IPS-18a (cell line): ENCODE data around the gene IFRD2.
A peak's percentile ranks its signal among the peaks of the same experiment; 100 is the strongest.

Source experiments
- H3K27ac ChIP-seq: one replicate; pipeline ENCODE4 v1.5.1; 2013; ENCODE audit warnings: low read length
- H3K27me3 ChIP-seq: one replicate; pipeline ENCODE4 v1.6.1; 2013; ENCODE audit warnings: mild to moderate bottlenecking, low read length; ENCODE audit not compliant: control insufficient read depth, insufficient read depth
- H3K36me3 ChIP-seq: one replicate; pipeline ENCODE4 v1.6.1; 2013; ENCODE audit warnings: low read depth, low read length; ENCODE audit not compliant: control insufficient read depth
- H3K4me1 ChIP-seq: one replicate; pipeline ENCODE4 v1.6.1; 2013; ENCODE audit warnings: low read depth, low read length; ENCODE audit not compliant: control insufficient read depth
- H3K4me3 ChIP-seq: one replicate; pipeline ENCODE4 v1.5.1; 2013; ENCODE audit warnings: low read length
- H3K9ac ChIP-seq: one replicate; pipeline ENCODE4 v1.6.1; 2013; ENCODE audit warnings: mild to moderate bottlenecking, low read length, moderate library complexity
- H3K9me3 ChIP-seq: one replicate; pipeline ENCODE4 v1.6.1; 2013; ENCODE audit warnings: low read depth, low read length; ENCODE audit not compliant: control insufficient read depth

IFRD2 gene

DNA sequence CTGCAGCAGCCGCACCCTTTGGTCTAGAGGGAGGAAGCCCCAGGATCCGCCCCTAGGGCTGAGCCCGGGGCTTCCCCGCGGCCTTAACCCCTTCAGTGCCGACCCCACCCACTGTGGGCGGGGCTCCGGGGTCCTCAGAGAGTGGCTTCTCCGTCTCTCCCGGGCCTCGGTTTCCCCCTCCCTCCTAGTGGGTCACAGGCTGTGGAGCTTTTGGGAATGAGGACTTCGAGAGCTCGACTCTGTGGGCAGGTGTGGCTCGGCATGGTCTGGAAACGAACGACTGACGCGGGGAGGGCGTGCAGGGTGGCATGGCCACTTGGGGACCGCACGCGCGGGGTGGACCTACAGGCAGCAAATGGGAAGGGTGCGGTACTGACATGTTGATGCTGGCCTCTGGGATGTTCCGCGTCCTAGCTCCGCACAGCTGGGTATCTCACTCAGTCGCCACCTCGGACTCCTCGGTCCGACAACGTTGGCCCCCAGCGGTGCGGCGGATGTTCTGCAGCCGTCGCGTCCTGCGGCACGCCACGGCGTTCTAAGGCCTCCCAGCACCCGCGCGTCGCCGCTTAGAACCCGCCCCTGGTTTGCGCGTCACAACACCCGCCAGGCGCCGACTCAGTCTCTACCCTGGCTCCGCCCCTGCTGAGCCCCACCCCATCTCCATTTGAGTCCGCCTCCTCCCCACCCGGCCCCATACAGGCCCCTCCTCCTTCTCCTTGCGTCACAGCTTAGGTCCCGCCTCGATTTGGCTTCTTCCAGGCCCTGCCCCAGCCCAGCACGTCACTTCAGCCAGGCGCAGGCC is 6.8 kb upstream of the IFRD2 start, which contains the start of the genes HYAL3 and NAA80:
Gene HYAL3, minus strand, starts transcription at position 570 of the 802 bp plus-strand sequence. CDS start 3,803 bp downstream, outside the sequence.
Gene NAA80, minus strand, starts transcription at position 570 of the 802 bp plus-strand sequence. CDS start 1,942 bp downstream, outside the sequence.
- Histone ChIP-seq H3K27ac (no peak within 1 kb of the TSS), H3K9me3 (no peaks in the 10 kb centered on the region), H3K9ac (peak within 1 kb of the TSS; percentile 40), H3K27me3 (no peaks in the 10 kb centered on the region), H3K36me3 (no peaks in the 10 kb centered on the region), H3K4me3 (peak within 1 kb of the TSS; percentile 92), H3K4me1 (peaks cover 18% of the 10 kb centered on the region)

DNA sequence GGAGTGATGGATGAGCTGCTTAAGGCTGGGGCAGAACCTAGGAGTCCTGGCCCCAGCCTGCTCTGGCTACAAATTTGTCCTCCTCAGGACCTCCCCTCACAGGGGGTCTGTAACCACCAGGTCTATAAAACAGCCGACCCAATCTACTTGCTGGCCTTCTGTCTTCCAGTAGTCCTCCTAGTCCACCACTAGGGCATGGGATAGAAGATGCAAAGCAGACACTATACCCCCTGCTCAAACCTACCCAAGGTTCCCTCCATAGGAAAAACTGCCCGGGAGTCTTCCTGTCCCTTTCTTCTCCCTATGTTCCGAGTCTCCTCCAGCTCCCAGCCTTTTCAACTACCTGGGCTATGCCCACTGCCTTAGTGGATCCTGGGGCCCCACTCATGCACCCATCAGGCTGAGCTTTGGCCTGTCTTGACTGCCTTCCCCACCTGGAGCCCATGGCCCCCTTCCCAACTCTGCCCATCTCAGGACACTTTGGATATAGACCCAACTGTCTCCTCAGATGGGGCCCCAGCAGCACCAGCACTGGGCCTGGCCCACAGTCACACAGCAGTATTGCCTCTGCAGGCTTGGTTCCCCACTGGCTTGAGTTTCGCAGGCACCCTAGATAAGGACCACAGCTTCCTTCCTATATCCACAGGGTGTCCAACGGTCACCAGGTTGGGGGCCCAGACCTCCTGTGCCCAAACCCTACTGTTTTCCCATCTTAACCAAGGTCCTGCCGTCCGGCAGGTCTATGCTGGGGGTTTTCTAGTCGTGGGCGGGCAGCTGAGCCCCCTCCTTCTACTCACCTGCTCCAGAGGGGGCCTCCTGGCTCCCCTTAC is 5.9 kb upstream of the IFRD2 start:
- Histone ChIP-seq H3K36me3 (no peaks in the 10 kb centered on the region), H3K9me3 (no peaks in the 10 kb centered on the region), H3K4me3 (peak overlapping the region; percentile 92), H3K9ac (no peak overlapping the region), H3K27ac (no peak overlapping the region), H3K4me1 (peaks cover 10% of the 10 kb centered on the region), H3K27me3 (no peaks in the 10 kb centered on the region)

DNA sequence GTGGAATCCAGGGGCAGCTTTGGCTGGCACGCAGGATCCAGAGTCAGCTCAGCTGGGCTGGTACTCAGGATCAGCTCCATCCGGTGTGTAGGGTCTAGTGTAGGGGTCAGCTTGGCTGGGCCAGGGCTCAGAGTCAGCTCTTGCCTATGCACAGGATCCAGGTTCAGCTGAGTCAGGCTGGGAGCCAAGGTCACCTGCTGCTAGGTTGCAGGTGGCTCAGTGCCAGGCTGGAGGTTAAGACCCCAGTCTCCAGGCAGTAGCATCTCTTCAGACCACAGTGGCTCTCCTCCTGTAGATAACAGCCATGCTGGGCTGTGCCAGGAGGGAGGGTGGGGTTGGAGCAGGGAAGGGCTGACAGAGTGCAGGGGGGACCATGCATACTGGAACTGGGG is 5.2 kb upstream of the IFRD2 start:
- Histone ChIP-seq H3K4me3 (no peak overlapping the region), H3K27me3 (no peaks in the 10 kb centered on the region), H3K9me3 (no peaks in the 10 kb centered on the region), H3K9ac (no peak overlapping the region), H3K4me1 (peaks cover 11% of the 10 kb centered on the region), H3K36me3 (no peaks in the 10 kb centered on the region), H3K27ac (no peak overlapping the region)

DNA sequence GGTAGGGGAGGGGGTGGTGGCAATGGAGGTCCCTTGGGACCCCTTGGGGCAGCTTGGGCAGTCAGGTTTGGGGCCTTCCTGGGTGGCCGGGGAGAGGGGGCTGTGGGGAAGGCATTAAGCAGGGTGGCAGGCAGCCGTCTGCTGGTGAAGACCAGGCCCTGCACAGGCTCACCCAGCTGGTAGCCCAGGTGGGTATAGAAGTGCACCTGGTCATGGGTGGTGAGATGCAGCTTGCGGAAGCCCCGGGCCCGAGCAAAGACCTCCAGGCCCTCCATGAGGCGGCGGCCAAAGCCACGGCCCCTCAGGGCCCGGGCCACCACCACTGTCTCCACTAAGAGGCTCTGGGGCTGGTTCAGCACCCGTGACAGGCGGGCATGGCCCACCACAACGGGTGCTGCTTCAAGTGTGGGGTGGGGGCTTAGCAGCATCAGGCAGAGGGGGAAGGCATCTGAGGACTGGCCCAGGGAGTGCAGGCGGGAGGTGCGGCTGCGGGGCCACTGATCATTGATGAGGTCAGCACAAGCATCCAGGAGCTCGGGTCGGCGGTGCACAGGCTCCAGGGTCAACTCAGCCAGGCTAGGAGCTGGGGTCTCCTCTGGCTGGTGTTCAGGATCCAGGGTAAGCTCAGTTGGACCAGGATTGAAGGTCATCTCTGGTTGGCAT is 4.6 kb upstream of the IFRD2 start:
- Histone ChIP-seq H3K4me1 (peaks cover 11% of the 10 kb centered on the region), H3K9ac (no peak overlapping the region), H3K27me3 (no peaks in the 10 kb centered on the region), H3K36me3 (no peaks in the 10 kb centered on the region), H3K4me3 (no peak overlapping the region), H3K27ac (no peak overlapping the region), H3K9me3 (no peaks in the 10 kb centered on the region)

DNA sequence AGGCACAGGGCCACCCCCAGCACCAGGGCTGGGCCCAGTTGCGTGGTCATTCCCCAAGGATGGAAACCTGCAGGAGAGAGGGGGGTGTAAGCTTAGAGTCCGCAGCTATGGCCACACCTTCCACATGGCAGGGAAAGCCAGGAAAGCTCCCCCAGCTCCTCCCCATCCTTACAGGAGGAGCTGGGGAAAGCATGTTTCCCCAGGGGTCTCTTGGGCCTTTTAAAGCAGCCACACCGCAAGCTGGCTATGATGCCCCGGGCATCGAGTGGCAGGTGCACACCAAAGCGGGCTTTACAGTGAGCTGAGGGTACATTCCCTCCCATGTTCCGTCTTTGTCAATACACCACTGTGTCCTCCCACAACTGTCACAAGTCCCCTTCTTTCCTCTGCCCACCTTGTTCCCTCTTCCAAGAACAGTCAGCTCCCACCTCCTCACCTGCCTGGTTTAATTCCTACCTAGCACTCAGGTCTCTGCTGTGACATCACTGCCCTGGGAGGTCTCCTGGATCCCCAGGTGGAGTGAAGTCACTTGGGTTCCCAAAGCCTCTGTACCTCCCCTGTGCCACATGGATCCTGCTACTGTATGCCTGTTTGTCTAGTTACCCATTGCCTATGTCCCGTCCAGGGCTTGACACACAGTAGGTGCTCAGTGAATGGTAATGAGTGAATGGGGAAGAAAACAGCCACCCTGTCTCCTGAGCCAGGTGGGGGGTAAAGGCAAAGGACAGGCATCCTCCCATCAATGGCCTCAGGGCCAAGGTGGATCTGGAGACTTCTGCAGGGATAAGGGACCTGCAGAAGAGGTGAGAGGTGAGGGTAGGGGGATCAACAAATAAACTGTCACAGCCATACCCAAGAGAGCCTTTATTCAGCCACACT is 3.6 kb upstream of the IFRD2 start:
- Histone ChIP-seq H3K9ac (no peak overlapping the region), H3K4me1 (peaks cover 11% of the 10 kb centered on the region), H3K4me3 (no peak overlapping the region), H3K27ac (no peak overlapping the region), H3K27me3 (no peaks in the 10 kb centered on the region), H3K9me3 (no peaks in the 10 kb centered on the region), H3K36me3 (no peaks in the 10 kb centered on the region)

DNA sequence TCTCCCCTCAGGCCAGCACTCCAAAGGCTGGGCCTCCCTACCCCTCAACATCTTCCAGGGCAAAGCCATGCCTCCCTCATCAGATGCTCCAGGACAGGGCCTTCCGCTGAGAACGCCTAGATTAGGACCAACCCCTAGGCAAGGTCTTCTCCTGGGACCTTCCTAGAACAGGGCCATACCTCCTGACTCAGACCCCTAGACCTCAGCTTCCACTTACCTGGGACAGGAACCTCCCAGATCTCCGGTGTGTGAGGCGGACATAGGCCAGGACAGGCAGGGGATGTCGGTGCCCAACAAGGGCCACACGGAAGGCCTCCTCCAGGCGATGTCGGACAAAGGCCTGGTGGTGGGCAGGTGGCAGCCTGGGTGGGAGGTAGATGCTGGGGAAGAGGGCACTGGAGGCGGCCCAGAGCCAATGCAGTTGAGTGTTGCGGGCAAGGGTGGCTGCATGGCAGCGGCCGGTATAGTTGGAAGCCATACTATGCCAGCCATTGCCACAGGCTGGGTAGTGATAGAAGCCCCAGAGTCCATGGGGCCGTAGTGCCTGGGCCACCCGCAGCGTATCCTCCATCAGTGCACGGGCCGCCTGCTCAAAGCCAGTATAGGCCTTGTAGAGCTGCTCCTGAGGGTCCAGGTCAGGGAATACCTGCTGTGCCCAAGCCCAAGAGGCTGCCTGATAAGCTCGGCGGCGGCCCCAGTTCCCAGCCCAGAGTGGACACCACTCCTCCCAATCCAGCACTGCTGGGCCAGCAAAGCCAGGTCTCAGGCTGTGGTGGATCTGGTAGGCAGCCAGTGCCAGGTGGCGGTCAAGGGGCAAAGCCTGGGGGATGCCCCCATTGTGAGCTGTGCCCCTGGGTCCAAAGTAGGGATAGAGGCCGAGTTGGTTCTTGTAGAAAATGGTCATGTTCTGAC is 2.5 kb upstream of the IFRD2 start:
- H3K9me3 ChIP-seq = no peaks in the 10 kb centered on the region
- H3K4me1 ChIP-seq = peaks cover 7% of the 10 kb centered on the region
- peaks cover 4% of the 10 kb centered on the region for H3K36me3 ChIP-seq
- H3K9ac ChIP-seq = no peak overlapping the region
- no peak overlapping the region for H3K4me3 ChIP-seq
- H3K27ac ChIP-seq = no peak overlapping the region
- H3K27me3 ChIP-seq = no peaks in the 10 kb centered on the region

DNA sequence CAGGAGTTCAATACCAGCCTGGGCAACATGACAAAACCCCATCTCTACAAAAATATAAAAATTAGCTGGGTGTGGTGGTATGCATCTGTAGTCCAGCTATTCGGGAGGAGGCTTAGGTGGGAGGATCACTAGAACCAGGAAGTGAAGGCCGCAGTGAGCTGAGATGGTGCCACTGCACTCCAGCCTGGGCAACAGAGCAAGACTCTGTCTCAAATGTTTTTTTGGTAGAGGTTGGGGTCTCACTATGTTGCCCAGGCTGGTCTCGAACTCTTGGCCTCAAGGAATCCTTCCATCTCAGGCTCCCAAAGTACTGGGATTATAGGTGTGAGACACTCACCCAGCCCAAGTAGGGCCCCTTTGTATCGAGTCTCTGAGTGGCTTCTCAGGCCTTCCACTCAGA is 1.9 kb upstream of the IFRD2 start:
- Histone ChIP-seq H3K36me3 (peaks cover 11% of the 10 kb centered on the region), H3K4me1 (peaks cover 5% of the 10 kb centered on the region), H3K27me3 (no peaks in the 10 kb centered on the region), H3K9me3 (no peaks in the 10 kb centered on the region), H3K9ac (no peak overlapping the region), H3K4me3 (no peak overlapping the region), H3K27ac (no peak overlapping the region)

DNA sequence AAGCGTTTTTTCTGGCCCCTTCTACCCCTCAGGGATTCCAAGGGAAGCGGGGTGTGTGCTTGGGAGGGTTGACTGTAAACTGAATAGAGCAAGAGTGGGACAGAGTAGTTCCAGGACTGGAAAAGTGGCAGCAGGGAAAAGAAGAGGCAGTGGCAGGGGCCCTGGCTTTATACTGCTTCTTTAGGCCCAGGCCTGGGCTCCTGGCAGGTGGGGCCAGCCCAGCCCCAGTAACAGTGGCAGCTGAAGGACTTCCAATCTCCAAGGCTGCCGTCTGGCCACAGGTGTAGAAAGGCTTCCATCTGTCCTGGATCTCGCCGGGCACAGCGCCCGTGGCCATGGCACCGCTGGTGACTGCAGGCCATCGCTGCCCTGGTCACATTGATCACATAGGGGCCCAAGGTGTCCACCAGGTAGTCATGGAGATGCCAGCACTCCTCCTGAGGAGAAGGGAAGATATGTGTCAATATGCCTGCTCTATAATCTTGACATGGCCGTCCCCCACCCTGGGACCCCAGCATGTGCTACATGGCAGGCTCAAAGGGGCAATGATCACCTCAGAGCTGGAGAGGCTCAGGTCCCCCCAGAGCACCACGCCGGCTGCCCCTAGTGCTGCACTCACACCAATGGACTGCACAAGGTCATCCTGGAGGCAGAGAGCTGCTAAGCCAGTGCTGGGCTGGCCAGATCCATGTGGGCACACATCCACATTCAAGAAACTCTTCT is 1.0 kb upstream of the IFRD2 start:
- no peaks in the 10 kb centered on the region for H3K27me3 ChIP-seq
- H3K9ac ChIP-seq = peak overlapping the region; percentile 47
- peaks cover 19% of the 10 kb centered on the region for H3K36me3 ChIP-seq
- peak overlapping the region; percentile 36 for H3K4me3 ChIP-seq
- no peaks in the 10 kb centered on the region for H3K9me3 ChIP-seq
- peaks cover 5% of the 10 kb centered on the region for H3K4me1 ChIP-seq
- no peak overlapping the region for H3K27ac ChIP-seq

DNA sequence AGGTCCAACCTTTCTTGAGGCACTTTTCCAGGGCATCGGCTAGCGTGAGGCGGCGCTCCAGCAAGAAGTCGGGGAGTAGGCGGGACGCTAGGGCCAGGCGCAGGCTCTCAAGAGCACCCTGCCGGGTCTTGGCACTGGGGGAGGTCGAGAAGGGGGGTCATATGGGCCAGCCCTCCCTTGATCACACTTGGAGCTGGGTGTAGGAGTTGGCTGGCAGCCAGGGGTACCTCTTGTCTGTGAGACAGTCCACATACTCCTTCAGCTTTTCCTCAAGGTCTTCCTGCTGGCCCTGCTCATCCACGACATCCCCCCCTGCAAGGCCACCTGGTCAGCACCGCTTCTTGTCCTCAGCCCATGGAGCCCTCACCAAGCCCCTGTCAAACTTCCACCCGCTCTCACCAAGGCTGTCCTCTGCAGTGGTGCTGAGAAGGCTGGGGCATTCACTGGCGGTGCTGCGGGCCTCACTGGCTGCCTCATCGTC is 2.0 kb downstream of the IFRD2 start:
- Histone ChIP-seq H3K9ac (no peak overlapping the region), H3K27ac (no peak overlapping the region), H3K36me3 (peaks cover 34% of the 10 kb centered on the region)

More for the DNA sequence above, 2.0 kb downstream of the IFRD2 start:
- H3K4me3 ChIP-seq = no peak overlapping the region
- no peaks in the 10 kb centered on the region for H3K9me3 ChIP-seq
- no peaks in the 10 kb centered on the region for H3K27me3 ChIP-seq
- H3K4me1 ChIP-seq = peaks cover 5% of the 10 kb centered on the region
